GM12878 (cell line): Measurements from ENCODE around the gene AXL.

Experiments used
- BHLHE40 ChIP-seq, 2 experiments: fragments of 450-650 bp in 1 of 2; IDR thresholded peaks; 2 replicates each; pipeline ENCODE4 v1.6.1; 2011 to 2017; ENCODE audit warnings: low read depth in 2 of 2, borderline replicate concordance in 1 of 2, improper control_type of control experiment in 1 of 2, low read length in 1 of 2, mild to moderate bottlenecking in 1 of 2
- EP300 ChIP-seq, 2 experiments: fragments of 150-350 bp in 1 of 2; IDR thresholded peaks; 2 replicates each; pipeline ENCODE4 v1.6.1; 2011 to 2012; ENCODE audit warnings: low read depth in 2 of 2, low read length in 2 of 2, borderline replicate concordance in 1 of 2, improper control_type of control experiment in 1 of 2, inconsistent platforms in 1 of 2; ENCODE audit not compliant: control insufficient read depth in 1 of 2
- HCFC1 ChIP-seq: fragments of 150-350 bp; IDR thresholded peaks from 2 replicates; pipeline ENCODE4 v1.6.1; 2014; ENCODE audit warnings: low read length
- PML ChIP-seq: IDR thresholded peaks from 2 replicates; pipeline ENCODE4 v1.6.1; 2012; ENCODE audit warnings: low read length, inconsistent platforms
- POLR2A ChIP-seq: IDR thresholded peaks from 2 replicates; pipeline ENCODE4 v1.6.1; 2011; ENCODE audit warnings: low read depth, mild to moderate bottlenecking, low read length
- POLR2AphosphoS5 ChIP-seq: IDR thresholded peaks from 2 replicates; pipeline ENCODE4 v1.6.1; 2011; ENCODE audit warnings: mild to moderate bottlenecking, low read length, inconsistent platforms
- RAD51 ChIP-seq: fragments of 450-650 bp; IDR thresholded peaks from 2 replicates; pipeline ENCODE4 v1.6.1; 2016; ENCODE audit warnings: moderate library complexity, mild to moderate bottlenecking, inconsistent platforms
- SMC3 ChIP-seq: IDR thresholded peaks from 2 replicates; pipeline ENCODE4 v1.6.1; 2011; ENCODE audit warnings: low read length, improper control_type of control experiment, borderline replicate concordance
- SREBF1 ChIP-seq: IDR thresholded peaks from 2 replicates; pipeline ENCODE4 v1.6.1; 2012; ENCODE audit warnings: mild to moderate bottlenecking, low read length
- SRF ChIP-seq, 2 experiments: IDR thresholded peaks; 2 replicates each; pipeline ENCODE4 v1.6.1; 2011; ENCODE audit warnings: low read depth in 2 of 2, low read length in 2 of 2, mild to moderate bottlenecking in 1 of 2, moderate library complexity in 1 of 2
- TF ChIP-seq, protein P1 (sequence below): IDR thresholded peaks from 2 replicates; pipeline ENCODE4 v1.6.1; 2012; ENCODE audit warnings: low read depth, low read length, improper control_type of control experiment
- TF ChIP-seq, protein P2 (sequence below), 3 experiments: IDR thresholded peaks in 2 of 3; conservative IDR thresholded peaks in 1 of 3; 2 replicates each; pipeline ENCODE4 v1.5.1; 2011; ENCODE audit warnings: low read depth in 3 of 3, low read length in 3 of 3, mild to moderate bottlenecking in 3 of 3, control low read depth in 2 of 3, moderate library complexity in 2 of 3, inconsistent platforms in 1 of 3, mixed read lengths in 1 of 3; ENCODE audit not compliant: control insufficient read depth in 2 of 3, insufficient read depth in 1 of 3; ENCODE audit errors: extremely low read depth in 1 of 3
- TF ChIP-seq, protein P3 (sequence below): IDR thresholded peaks from 2 replicates; pipeline ENCODE4 v1.6.1; 2011; ENCODE audit warnings: low read depth, low read length, improper control_type of control experiment, borderline replicate concordance
- TF ChIP-seq, protein P4 (sequence below): IDR thresholded peaks from 2 replicates; pipeline ENCODE4 v1.6.1; 2012; ENCODE audit warnings: mild to moderate bottlenecking, low read depth, low read length

DNA sequence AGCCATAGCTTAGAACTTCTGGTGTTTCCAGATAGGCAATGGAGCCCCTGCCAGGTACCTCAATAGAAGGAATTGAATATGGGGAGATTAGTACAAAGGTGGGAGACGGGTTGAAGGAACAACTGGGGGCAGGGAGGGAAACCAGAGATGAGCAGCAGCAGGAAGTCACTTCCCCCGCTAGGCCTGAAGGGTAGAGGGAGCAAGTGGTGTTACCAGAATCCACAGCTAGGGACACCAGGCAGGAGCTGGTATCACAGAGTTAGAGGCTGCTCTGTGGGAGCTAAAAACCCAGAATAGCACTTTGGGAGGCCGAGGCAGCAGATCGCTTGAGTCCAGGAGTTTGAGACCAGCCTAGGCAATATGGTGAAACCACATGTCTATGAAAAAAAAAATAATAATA lies 29.9 kb downstream of the AXL start:
- TF ChIP-seq POLR2AphosphoS5 (no peak), PML (no peak), SMC3 (no peak), BHLHE40 (IDR thresholded peaks at IDR 0.05; ENCODE audit: borderline replicate concordance in 1 of 2, low read depth in 2 of 2, low read length in 1 of 2) (no peak), POLR2A (no peak), SRF (IDR thresholded peaks at IDR 0.05; ENCODE audit: low read depth in 2 of 2, low read length in 2 of 2) (no peak), RAD51 (no peak), SREBF1 (no peak), HCFC1 (no peak), EP300 (IDR thresholded peaks at IDR 0.05; ENCODE audit: borderline replicate concordance in 1 of 2, control insufficient read depth in 1 of 2, low read depth in 2 of 2, low read length in 2 of 2) (no peak)
- TF ChIP-seq, protein P1, sequence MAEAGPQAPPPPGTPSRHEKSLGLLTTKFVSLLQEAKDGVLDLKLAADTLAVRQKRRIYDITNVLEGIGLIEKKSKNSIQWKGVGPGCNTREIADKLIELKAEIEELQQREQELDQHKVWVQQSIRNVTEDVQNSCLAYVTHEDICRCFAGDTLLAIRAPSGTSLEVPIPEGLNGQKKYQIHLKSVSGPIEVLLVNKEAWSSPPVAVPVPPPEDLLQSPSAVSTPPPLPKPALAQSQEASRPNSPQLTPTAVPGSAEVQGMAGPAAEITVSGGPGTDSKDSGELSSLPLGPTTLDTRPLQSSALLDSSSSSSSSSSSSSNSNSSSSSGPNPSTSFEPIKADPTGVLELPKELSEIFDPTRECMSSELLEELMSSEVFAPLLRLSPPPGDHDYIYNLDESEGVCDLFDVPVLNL: no peak
- TF ChIP-seq, protein P2, sequence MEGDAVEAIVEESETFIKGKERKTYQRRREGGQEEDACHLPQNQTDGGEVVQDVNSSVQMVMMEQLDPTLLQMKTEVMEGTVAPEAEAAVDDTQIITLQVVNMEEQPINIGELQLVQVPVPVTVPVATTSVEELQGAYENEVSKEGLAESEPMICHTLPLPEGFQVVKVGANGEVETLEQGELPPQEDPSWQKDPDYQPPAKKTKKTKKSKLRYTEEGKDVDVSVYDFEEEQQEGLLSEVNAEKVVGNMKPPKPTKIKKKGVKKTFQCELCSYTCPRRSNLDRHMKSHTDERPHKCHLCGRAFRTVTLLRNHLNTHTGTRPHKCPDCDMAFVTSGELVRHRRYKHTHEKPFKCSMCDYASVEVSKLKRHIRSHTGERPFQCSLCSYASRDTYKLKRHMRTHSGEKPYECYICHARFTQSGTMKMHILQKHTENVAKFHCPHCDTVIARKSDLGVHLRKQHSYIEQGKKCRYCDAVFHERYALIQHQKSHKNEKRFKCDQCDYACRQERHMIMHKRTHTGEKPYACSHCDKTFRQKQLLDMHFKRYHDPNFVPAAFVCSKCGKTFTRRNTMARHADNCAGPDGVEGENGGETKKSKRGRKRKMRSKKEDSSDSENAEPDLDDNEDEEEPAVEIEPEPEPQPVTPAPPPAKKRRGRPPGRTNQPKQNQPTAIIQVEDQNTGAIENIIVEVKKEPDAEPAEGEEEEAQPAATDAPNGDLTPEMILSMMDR (IDR thresholded peaks at IDR 0.05 in 2 of 3, conservative IDR thresholded peaks at IDR 0.05 in 1 of 3; ENCODE audit: control insufficient read depth in 2 of 3, extremely low read depth in 1 of 3, insufficient read depth in 1 of 3, low read depth in 3 of 3, low read length in 3 of 3): no peak
- TF ChIP-seq, protein P3, sequence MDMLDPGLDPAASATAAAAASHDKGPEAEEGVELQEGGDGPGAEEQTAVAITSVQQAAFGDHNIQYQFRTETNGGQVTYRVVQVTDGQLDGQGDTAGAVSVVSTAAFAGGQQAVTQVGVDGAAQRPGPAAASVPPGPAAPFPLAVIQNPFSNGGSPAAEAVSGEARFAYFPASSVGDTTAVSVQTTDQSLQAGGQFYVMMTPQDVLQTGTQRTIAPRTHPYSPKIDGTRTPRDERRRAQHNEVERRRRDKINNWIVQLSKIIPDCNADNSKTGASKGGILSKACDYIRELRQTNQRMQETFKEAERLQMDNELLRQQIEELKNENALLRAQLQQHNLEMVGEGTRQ: no peak
- TF ChIP-seq, protein P4, sequence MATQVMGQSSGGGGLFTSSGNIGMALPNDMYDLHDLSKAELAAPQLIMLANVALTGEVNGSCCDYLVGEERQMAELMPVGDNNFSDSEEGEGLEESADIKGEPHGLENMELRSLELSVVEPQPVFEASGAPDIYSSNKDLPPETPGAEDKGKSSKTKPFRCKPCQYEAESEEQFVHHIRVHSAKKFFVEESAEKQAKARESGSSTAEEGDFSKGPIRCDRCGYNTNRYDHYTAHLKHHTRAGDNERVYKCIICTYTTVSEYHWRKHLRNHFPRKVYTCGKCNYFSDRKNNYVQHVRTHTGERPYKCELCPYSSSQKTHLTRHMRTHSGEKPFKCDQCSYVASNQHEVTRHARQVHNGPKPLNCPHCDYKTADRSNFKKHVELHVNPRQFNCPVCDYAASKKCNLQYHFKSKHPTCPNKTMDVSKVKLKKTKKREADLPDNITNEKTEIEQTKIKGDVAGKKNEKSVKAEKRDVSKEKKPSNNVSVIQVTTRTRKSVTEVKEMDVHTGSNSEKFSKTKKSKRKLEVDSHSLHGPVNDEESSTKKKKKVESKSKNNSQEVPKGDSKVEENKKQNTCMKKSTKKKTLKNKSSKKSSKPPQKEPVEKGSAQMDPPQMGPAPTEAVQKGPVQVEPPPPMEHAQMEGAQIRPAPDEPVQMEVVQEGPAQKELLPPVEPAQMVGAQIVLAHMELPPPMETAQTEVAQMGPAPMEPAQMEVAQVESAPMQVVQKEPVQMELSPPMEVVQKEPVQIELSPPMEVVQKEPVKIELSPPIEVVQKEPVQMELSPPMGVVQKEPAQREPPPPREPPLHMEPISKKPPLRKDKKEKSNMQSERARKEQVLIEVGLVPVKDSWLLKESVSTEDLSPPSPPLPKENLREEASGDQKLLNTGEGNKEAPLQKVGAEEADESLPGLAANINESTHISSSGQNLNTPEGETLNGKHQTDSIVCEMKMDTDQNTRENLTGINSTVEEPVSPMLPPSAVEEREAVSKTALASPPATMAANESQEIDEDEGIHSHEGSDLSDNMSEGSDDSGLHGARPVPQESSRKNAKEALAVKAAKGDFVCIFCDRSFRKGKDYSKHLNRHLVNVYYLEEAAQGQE: no peak
